Naive thymus-derived CD8-positive, alpha-beta T cell (primary cell): ENCODE measurements around the gene ACADM. TPM values are rescaled to one million over a fixed set of nuclear protein-coding genes. Genes with fewer than 3 reads are reported as not detected.
A peak's percentile ranks its signal among the peaks of the same experiment; 100 is the strongest.
"Not testable (repeated sequence)": the region's sequence is repeated elsewhere in the genome, so short reads cannot be mapped to it uniquely, and the experiment has no call there.

Experiments
- ATAC-seq, 2 donors: fragments of 150-1000 bp; cut with Tn5 transposase in 1 of 2; sonication (Bioruptor Pico), chemical (Tn5 transposase) in 1 of 2; 1 replicate in 1 of 2; 2 replicates in 1 of 2; pipeline ENCODE4 v1.10.0; 2021; ENCODE audit warnings: mild to moderate bottlenecking in 2 of 2, moderate library complexity in 2 of 2
- POLR2A ChIA-PET: fragments of 350-600 bp; sonication (Branson Sonifier 250); formaldehyde crosslinking; loops from one replicate; lab custom pipeline; 2021; ENCODE audit warnings: antibody characterized with exemption; lab: Charles Lee
- DNase-seq, 10 donors: peaks; one replicate each; pipeline versions ENCODE4 v3.0.0 to v3.0.0-alpha.2; 2020 to 2022
- H3K27ac Mint-ChIP-seq, 10 donors: one replicate each; pipeline ENCODE4 v1.8.0; 2020 to 2022; ENCODE audit warnings: mild to moderate bottlenecking in 10 of 10, mixed read lengths in 10 of 10, moderate library complexity in 4 of 10, inconsistent platforms in 1 of 10
- H3K27me3 Mint-ChIP-seq, 5 donors: one replicate each; pipeline ENCODE4 v1.8.0; 2021 to 2022; ENCODE audit warnings: mixed read lengths in 5 of 5
- H3K36me3 Mint-ChIP-seq, 3 donors: one replicate each; pipeline ENCODE4 v1.8.0; 2020 to 2022; ENCODE audit warnings: mixed read lengths in 3 of 3, mild to moderate bottlenecking in 2 of 3, inconsistent platforms in 1 of 3
- H3K4me1 Mint-ChIP-seq, 4 donors: one replicate each; pipeline ENCODE4 v1.8.0; 2021 to 2022; ENCODE audit warnings: mixed read lengths in 4 of 4
- H3K4me3 Mint-ChIP-seq, 10 donors: one replicate each; pipeline ENCODE4 v1.8.0; 2020 to 2022; ENCODE audit warnings: mild to moderate bottlenecking in 10 of 10, mixed read lengths in 10 of 10, moderate library complexity in 6 of 10, inconsistent platforms in 1 of 10
- H3K9me3 Mint-ChIP-seq, 9 donors: one replicate each; pipeline ENCODE4 v1.8.0; 2020 to 2022; ENCODE audit warnings: mixed read lengths in 9 of 9, mild to moderate bottlenecking in 3 of 9, inconsistent platforms in 1 of 9, moderate library complexity in 1 of 9
- polyA plus RNA-seq, 3 donors: library from polyadenylated mRNA; unstranded; fragments of 300-500 nt; fragmentation: Illumina TruSeq; gene quantifications; one replicate each; pipeline ENCODE4 v1.2.3, GENCODE V29; 2021
- total RNA-seq, 8 experiments: library from RNA in 2 of 8; stranded (reverse) in 2 of 8; gene quantifications; one replicate each; pipeline ENCODE4 v1.2.3 and lab custom pipeline; 2021 to 2026

ACADM gene
- total and polyA plus RNA-seq, 5 experiments from 2014 or later = 29.7 to 64.6 (median 60.4) TPM

DNA sequence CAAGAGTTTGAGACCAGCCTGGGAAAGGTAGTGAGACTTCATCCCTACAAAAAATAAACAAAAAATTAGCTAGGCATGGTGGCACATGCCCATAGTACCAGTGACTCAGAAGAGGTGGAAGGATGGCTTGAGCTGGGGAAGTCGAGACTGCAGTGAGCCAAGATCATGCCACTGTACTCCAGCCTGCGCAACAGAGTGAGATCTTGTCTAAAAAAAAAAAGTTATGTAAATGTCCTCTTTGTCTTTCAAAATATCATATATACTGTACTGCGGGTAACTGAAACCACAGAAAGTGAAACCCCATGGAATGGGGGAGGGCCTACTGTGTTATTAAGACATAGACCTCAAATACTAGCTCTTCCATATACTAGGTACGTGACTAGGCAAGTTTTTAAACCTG lies 20.8 kb downstream of the ACADM start:
- Mint-ChIP-seq H3K36me3 (peaks cover 0 to 62% (median 16%) of the 10 kb centered on the region in 3 donors), H3K4me1 (no peaks in the 10 kb centered on the region), H3K27me3 (no peaks in the 10 kb centered on the region), H3K27ac (peak overlapping the region in 2 of 10 donors; percentile 13 to 71), H3K4me3 (no peak overlapping the region), H3K9me3 (no peaks in the 10 kb centered on the region)
- POLR2A ChIA-PET = no interaction called here
- ATAC-seq (no peak), DNase-seq (no peak)

DNA sequence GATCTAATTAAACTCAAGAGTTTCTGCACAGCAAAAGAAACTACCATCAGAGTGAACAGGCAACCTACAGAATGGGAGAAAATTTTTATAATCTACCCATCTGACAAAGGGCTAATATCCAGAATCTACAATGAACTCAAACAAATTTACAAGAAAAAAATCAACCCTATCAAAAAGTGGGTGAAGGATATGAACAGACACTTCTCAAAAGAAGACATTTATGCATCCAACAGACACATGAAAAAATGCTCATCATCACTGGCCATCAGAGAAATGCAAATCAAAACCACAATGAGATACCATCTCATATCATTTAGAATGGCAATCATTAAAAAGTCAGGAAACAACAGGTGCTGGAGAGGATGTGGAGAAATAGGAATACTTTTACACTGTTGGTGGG lies 32.7 kb downstream of the ACADM start:
- not testable (repeated sequence) for H3K27ac Mint-ChIP-seq, ATAC-seq
- peaks cover 29 to 56% (median 50%) of the 10 kb centered on the region in 3 donors for H3K36me3 Mint-ChIP-seq

DNA sequence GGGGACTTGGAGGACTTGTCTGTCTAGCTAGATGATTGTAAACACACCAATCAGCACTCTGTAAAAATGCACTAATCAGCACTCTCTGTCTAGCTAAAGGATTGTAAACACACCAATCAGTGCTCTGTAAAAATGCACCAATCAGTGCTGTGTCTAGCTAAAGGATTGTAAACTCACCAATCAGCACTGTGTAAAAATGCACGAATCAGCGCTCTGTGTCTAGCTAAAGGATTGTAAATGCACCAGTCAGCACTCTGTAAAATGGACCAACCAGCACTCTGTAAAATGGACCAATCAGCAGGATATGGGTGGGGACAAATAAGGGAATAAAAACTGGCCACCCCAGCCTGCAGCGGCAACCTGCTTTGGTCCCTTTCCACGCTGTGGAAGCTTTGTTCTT lies 34.0 kb downstream of the ACADM start:
- H3K27me3 Mint-ChIP-seq, H3K27ac Mint-ChIP-seq, H3K4me1 Mint-ChIP-seq, ATAC-seq, POLR2A ChIA-PET, H3K4me3 Mint-ChIP-seq, DNase-seq: not testable (repeated sequence)
- Mint-ChIP-seq H3K36me3 (peaks cover 17 to 48% (median 38%) of the 10 kb centered on the region in 3 donors), H3K9me3 (peaks cover 0 to 12% (median 0%) of the 10 kb centered on the region in 9 donors)

More for the DNA sequence above, 32.7 kb downstream of the ACADM start:
- H3K4me1 Mint-ChIP-seq, POLR2A ChIA-PET, DNase-seq, H3K4me3 Mint-ChIP-seq, H3K27me3 Mint-ChIP-seq: not testable (repeated sequence)
- H3K9me3 Mint-ChIP-seq = peaks cover 0 to 12% (median 0%) of the 10 kb centered on the region in 9 donors

DNA sequence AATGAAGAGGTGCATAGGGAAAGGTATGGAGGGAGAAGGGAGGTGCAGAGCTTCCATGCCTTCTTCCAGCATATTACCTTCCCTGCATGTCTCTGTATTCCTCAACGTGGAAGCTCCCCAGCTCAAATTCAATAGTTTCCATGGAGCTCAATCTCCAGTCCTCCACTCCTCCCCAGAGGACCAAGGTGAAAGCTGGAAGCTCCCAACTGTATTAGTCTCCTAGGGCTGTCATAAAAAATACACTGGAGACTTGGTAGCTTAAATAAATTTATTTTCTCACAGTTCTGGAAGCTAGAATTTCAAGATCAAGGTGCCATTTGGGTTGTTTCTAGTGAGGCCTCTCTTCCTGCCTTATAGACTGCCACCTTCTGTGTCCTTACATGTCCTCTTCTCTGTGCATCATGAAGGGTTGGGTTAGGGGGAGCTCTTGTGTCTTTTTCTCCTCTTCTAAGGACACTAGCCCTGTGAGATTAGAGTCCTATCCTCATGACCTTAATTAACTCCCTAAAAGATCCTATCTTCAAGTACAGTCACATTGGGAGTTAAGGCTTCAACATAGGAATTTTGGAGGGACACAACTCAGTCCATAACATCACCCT lies 39.6 kb downstream of the ACADM start:
- POLR2A ChIA-PET = interaction anchor here (0.5 kb wide), 2 partner anchors 9 to 322 kb away, joined by 3 read pairs; no protein-coding TSS in a partner anchor
- no peak overlapping the region for H3K27ac Mint-ChIP-seq
- H3K4me3 Mint-ChIP-seq = no peak overlapping the region
- DNase-seq = no peak
- H3K4me1 Mint-ChIP-seq = peaks cover 0 to 2% (median 0%) of the 10 kb centered on the region in 4 donors
- ATAC-seq = no peak
- H3K27me3 Mint-ChIP-seq = no peaks in the 10 kb centered on the region
- H3K9me3 Mint-ChIP-seq = no peaks in the 10 kb centered on the region
- H3K36me3 Mint-ChIP-seq = peaks cover 3 to 23% (median 5%) of the 10 kb centered on the region in 3 donors

DNA sequence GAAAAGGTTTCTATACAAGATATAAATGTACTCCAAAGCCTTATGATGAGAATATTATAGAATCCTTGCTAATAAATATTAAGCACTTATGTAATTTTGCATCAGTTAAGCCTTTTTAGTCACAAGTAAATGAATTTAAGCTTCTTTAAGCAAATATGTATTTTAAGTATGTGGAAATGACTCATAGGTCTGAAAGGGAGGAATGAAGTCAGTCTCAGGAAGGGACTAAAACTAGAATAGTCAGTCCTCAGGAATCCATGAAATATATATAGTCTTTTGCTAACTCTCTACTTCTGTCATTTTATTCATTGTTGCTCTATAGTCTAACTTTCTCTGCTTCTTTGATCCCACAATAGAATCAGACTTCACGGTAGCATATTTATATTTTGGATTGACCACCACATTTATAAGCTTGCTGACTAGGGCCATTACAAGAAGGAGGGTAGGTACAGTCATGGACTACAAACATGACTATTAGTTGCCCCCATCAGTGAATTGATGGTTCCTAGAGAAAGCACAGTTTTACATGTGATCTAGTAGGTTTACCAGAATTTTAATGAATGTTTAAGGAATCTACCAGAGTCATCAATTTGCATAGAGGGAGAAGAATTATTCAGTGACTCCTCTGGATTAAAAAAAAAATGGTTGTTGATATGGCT lies 41.3 kb downstream of the ACADM start:
- ATAC-seq (no peak), DNase-seq (no peak)
- Mint-ChIP-seq H3K4me3 (no peak overlapping the region), H3K4me1 (no peaks in the 10 kb centered on the region), H3K9me3 (no peaks in the 10 kb centered on the region), H3K27me3 (no peaks in the 10 kb centered on the region), H3K36me3 (peaks cover 3 to 20% (median 3%) of the 10 kb centered on the region in 3 donors), H3K27ac (peak overlapping the region in 1 of 10 donors; percentile 9)
- POLR2A ChIA-PET = no interaction called here

DNA sequence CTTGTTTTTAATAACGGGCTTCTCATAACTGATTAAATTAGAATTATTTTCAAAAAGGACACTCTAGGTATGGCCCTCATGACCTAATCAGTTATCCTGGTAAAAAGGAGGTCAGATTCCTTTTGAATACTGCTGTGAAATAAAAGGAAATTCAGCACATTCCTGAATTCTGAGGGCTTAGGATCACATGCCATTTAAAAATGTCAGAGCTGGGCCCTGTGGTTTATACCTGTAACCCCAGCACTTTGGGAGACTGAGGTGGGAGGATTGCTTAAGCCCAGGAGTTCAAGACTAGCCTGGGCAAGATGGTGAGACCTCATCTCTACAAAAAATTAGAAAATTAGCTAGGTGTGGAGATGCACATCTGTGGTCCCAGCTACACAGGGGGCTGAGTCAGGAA lies 43.5 kb downstream of the ACADM start:
- Mint-ChIP-seq H3K9me3 (no peaks in the 10 kb centered on the region), H3K36me3 (peaks cover 0 to 6% (median 4%) of the 10 kb centered on the region in 3 donors), H3K27ac (no peak overlapping the region), H3K4me3 (no peak overlapping the region), H3K27me3 (peaks cover 0 to 13% (median 3%) of the 10 kb centered on the region in 5 donors), H3K4me1 (no peaks in the 10 kb centered on the region)
- POLR2A ChIA-PET = no interaction called here
- no peak for ATAC-seq
- no peak for DNase-seq

DNA sequence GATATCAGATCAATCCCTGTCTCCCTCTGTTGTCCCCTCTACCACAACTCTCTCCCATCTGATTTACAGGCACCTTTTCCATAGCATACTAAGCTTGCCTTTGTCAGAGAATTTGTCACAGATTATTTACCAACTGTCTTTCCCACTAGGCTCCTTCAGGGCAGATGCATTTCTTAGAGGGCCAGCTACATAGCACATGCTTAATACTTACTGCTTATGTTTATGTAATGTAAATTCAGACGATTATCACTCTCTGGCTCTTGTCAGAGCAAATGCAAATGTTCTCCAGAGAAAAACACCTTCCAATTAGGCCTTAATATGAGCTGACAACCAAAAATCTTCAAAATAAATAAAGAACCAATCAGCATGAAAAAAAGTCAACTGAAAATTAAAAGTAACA lies 46.3 kb downstream of the ACADM start:
- no peak for ATAC-seq

DNA sequence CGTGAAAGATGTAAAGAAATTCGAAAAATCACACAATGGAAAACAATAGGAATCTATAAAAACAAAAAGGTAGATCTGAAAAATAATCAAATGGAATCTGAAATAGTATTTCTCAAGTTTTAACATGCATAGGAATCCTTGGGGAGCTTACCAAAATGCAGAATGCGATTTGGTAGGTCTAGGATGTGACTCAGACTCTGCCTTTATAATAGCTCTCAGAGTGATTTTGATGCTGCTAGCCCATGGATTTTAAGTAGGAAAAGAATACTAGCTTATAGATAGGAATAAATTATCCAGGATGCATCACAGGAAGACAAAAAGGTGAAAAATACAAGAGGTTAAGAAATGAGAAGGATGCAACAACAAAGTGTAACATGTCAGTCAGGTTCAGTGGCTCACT lies 47.5 kb downstream of the ACADM start:
- no peaks in the 10 kb centered on the region for H3K4me1 Mint-ChIP-seq
- no peak for ATAC-seq
- no peak for DNase-seq
- no peak overlapping the region for H3K4me3 Mint-ChIP-seq
- peaks cover 0 to 7% (median 0%) of the 10 kb centered on the region in 3 donors for H3K36me3 Mint-ChIP-seq
- POLR2A ChIA-PET = interaction anchor here (0.6 kb wide), 1 partner anchor 30 kb away, joined by 4 read pairs; no protein-coding TSS in a partner anchor
- H3K27me3 Mint-ChIP-seq = peaks cover 0 to 13% (median 6%) of the 10 kb centered on the region in 5 donors
- H3K27ac Mint-ChIP-seq = no peak overlapping the region
- H3K9me3 Mint-ChIP-seq = peaks cover 0 to 4% (median 0%) of the 10 kb centered on the region in 9 donors

More for the DNA sequence above, 46.3 kb downstream of the ACADM start:
- Mint-ChIP-seq H3K27ac (peak overlapping the region in 1 of 10 donors; percentile 39), H3K9me3 (peaks cover 0 to 3% (median 0%) of the 10 kb centered on the region in 9 donors), H3K4me1 (no peaks in the 10 kb centered on the region), H3K4me3 (no peak overlapping the region), H3K27me3 (peaks cover 0 to 13% (median 6%) of the 10 kb centered on the region in 5 donors), H3K36me3 (peaks cover 0 to 7% (median 0%) of the 10 kb centered on the region in 3 donors)
- DNase-seq = no peak
- POLR2A ChIA-PET = no interaction called here

DNA sequence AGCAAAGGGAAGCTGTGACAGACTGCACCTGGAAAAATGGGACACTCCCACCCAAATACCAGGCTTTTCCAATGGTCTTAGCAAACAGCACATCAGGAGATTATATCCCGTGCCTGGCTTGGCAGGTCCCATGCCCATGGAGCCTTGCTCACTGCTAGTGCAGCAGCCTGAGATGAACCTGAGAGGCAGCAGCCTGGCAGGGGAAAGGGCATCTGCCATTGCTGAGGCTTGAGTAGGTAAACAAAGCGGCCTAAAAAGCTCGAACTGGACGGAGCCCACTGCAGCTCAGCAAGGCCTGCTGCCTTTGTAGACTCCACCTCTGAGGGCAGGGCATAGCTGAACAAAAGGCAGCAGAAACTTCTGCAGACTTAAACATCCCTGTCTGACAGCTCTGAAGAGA lies 53.3 kb downstream of the ACADM start:
- H3K36me3 Mint-ChIP-seq, H3K4me1 Mint-ChIP-seq, H3K4me3 Mint-ChIP-seq, ATAC-seq, POLR2A ChIA-PET, DNase-seq, H3K27ac Mint-ChIP-seq: not testable (repeated sequence)
- Mint-ChIP-seq H3K27me3 (peaks cover 4 to 21% (median 15%) of the 10 kb centered on the region in 5 donors), H3K9me3 (peaks cover 0 to 17% (median 7%) of the 10 kb centered on the region in 9 donors)

DNA sequence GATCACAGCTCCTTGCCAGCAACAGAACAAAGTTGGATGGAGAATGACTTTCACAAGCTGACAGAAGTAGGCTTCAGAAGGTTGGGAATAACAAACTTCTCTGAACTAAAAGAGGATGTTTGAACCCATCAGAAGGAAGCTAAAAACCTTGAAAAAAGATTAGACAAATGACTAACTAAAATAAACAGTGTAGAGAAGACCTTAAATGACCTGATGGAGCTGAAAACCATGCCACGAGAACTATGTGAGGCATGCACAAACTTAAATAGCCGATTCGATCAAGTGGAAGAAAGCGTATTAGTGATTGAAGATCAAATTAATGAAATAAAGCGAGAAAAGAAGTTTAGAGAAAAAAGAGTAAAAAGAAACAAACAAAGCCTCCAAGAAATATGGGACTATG lies 54.2 kb downstream of the ACADM start:
- DNase-seq, ATAC-seq, H3K4me3 Mint-ChIP-seq, H3K36me3 Mint-ChIP-seq, H3K27ac Mint-ChIP-seq, H3K4me1 Mint-ChIP-seq, POLR2A ChIA-PET: not testable (repeated sequence)
- peaks cover 4 to 21% (median 15%) of the 10 kb centered on the region in 5 donors for H3K27me3 Mint-ChIP-seq
- H3K9me3 Mint-ChIP-seq = peaks cover 0 to 17% (median 7%) of the 10 kb centered on the region in 9 donors

DNA sequence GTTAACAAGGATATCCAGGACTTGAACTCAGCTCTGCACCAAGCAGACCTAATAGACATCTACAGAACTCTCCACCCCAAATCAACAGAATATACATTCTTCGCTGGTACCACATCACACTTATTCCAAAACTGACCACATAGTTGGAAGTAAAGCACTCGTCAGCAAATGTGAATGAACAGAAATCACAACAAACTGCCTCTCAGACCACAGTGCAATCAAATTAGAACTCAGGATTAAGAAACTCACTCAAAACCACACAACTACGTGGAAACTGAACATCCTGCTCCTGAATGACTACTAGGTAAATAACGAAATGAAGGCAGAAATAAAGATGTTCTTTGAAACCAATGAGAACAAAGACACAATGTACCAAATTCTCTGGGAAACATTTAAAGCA lies 55.7 kb downstream of the ACADM start:
- POLR2A ChIA-PET, ATAC-seq, H3K4me1 Mint-ChIP-seq, DNase-seq, H3K36me3 Mint-ChIP-seq, H3K27ac Mint-ChIP-seq, H3K4me3 Mint-ChIP-seq: not testable (repeated sequence)
- H3K27me3 Mint-ChIP-seq = peaks cover 4 to 18% (median 15%) of the 10 kb centered on the region in 5 donors
- H3K9me3 Mint-ChIP-seq = peaks cover 0 to 17% (median 6%) of the 10 kb centered on the region in 9 donors

DNA sequence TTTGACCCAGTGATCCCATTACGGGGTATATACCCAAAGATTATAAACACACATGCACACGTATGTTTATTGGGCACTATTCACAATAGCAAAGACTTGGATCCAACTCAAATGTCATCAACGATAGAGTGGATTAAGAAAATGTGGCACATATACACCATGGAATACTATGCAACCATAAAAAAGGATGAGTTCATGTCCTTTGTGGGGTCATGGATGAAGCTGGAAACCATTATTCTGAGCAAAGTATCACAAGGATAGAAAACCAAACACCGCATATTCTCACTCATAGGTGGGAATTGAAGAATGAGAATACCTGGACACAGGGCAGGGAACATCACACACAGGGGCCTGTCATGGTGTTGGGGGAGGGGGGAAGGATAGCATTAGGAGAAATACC lies 59.4 kb downstream of the ACADM start:
- DNase-seq, ATAC-seq, POLR2A ChIA-PET: not testable (repeated sequence)
- H3K9me3 Mint-ChIP-seq = peaks cover 0 to 17% (median 2%) of the 10 kb centered on the region in 9 donors
- H3K27ac Mint-ChIP-seq = peak overlapping the region in 6 of 10 donors; percentile 13 to 91 (median 82)
- peak overlapping the region in 6 of 10 donors; percentile 33 to 81 (median 64) for H3K4me3 Mint-ChIP-seq
- H3K27me3 Mint-ChIP-seq = peaks cover 2 to 15% (median 9%) of the 10 kb centered on the region in 5 donors
- H3K4me1 Mint-ChIP-seq = peaks cover 7 to 39% (median 35%) of the 10 kb centered on the region in 4 donors
- peaks cover 0 to 16% (median 1%) of the 10 kb centered on the region in 3 donors for H3K36me3 Mint-ChIP-seq
